Panc1 (cell line): ENCODE measurements around the gene TSPAN15.

Experiments
- CTCF ChIP-seq: fragments of 450-650 bp; IDR thresholded peaks from 2 replicates; pipeline ENCODE4 v1.5.1; 2017; ENCODE audit warnings: mild to moderate bottlenecking
- REST ChIP-seq, 2 experiments: IDR thresholded peaks; 2 replicates each; pipeline ENCODE4 v1.6.1; 2011 to 2012; ENCODE audit warnings: low read depth in 2 of 2, control low read depth in 1 of 2, low read length in 1 of 2, mild to moderate bottlenecking in 1 of 2, moderate library complexity in 1 of 2; ENCODE audit not compliant: insufficient read depth in 1 of 2

GRCh38 chr10:69438536-69439349, 12.5 kb upstream of the TSPAN15 start:
- TF ChIP-seq CTCF (no peak), REST (IDR thresholded peaks at IDR 0.05; ENCODE audit: insufficient read depth in 1 of 2, low read depth in 2 of 2, low read length in 1 of 2) (no peak; a peak in 1 of 4 replicates)
